H1 (cell line): ENCODE measurements around the gene ZBTB16.

Experiments
- BRCA1 ChIP-seq: IDR thresholded peaks from 2 replicates; pipeline ENCODE4 v1.6.1; 2012; ENCODE audit warnings: low read depth, low read length, improper control_type of control experiment
- PHF8 ChIP-seq: fragments of 200-600 bp; sonication (generic); conservative IDR thresholded peaks from 2 replicates; pipeline ENCODE4 v1.7.1; 2012; ENCODE audit warnings: low read depth, mild to moderate bottlenecking, inconsistent platforms, low read length, moderate library complexity
- POLR2AphosphoS5 ChIP-seq: IDR thresholded peaks from 2 replicates; pipeline ENCODE4 v1.6.1; 2011; ENCODE audit warnings: low read depth, low read length
- SUZ12 ChIP-seq: fragments of 200-600 bp; sonication (generic); IDR thresholded peaks from 2 replicates; pipeline ENCODE4 v1.6.1; 2012; ENCODE audit warnings: mild to moderate bottlenecking, inconsistent platforms, low read length, moderate library complexity, mixed read lengths
- TAF1 ChIP-seq: IDR thresholded peaks from 2 replicates; pipeline ENCODE4 v1.6.1; 2011; ENCODE audit warnings: mild to moderate bottlenecking, low read depth, low read length
- TF ChIP-seq, protein P1 (sequence below), 3 experiments: IDR thresholded peaks; 1 replicate in 2 of 3; 2 replicates in 1 of 3; pipeline versions ENCODE4 v1.5.1 to v1.6.1; 2011; ENCODE audit warnings: low read length in 3 of 3, mild to moderate bottlenecking in 3 of 3, inconsistent platforms in 2 of 3, low read depth in 1 of 3, moderate library complexity in 1 of 3; ENCODE audit not compliant: insufficient read depth in 1 of 3; ENCODE audit errors: control extremely low read depth in 1 of 3

DNA sequence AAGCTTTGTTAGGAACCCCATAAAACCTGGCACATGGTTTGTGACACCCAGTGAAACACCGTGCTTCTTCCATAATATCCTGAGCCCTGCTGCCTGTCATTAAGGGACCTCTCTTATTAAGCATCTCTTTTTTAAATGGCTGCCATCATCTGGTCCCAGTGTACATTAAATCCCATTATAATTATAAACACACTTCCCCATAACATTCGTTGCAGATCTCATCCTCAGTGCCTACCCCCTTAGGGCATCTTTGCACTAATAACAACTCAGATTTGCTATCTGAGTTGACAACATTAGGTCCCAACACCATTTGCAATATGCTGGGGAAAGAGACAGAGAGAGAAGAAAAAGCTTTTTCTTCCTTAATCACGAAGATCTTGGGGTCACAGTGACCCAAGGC is 4.7 kb upstream of the ZBTB16 start:
- TF ChIP-seq, protein P1, sequence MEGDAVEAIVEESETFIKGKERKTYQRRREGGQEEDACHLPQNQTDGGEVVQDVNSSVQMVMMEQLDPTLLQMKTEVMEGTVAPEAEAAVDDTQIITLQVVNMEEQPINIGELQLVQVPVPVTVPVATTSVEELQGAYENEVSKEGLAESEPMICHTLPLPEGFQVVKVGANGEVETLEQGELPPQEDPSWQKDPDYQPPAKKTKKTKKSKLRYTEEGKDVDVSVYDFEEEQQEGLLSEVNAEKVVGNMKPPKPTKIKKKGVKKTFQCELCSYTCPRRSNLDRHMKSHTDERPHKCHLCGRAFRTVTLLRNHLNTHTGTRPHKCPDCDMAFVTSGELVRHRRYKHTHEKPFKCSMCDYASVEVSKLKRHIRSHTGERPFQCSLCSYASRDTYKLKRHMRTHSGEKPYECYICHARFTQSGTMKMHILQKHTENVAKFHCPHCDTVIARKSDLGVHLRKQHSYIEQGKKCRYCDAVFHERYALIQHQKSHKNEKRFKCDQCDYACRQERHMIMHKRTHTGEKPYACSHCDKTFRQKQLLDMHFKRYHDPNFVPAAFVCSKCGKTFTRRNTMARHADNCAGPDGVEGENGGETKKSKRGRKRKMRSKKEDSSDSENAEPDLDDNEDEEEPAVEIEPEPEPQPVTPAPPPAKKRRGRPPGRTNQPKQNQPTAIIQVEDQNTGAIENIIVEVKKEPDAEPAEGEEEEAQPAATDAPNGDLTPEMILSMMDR (IDR thresholded peaks at IDR 0.05; ENCODE audit: control extremely low read depth in 1 of 3, insufficient read depth in 1 of 3, low read depth in 1 of 3, low read length in 3 of 3) = no peak
- no peak for TF ChIP-seq PHF8
- no peak for TF ChIP-seq POLR2AphosphoS5
- TF ChIP-seq TAF1 = no peak
- no peak for TF ChIP-seq BRCA1
- TF ChIP-seq SUZ12 = no peak
